ENCODE data around the gene USP44.
A peak's percentile ranks its signal among the peaks of the same experiment; 100 is the strongest.
"Not testable (repeated sequence)": the region's sequence is repeated elsewhere in the genome, so short reads cannot be mapped to it uniquely, and the experiment has no call there.

USP44 gene

DNA sequence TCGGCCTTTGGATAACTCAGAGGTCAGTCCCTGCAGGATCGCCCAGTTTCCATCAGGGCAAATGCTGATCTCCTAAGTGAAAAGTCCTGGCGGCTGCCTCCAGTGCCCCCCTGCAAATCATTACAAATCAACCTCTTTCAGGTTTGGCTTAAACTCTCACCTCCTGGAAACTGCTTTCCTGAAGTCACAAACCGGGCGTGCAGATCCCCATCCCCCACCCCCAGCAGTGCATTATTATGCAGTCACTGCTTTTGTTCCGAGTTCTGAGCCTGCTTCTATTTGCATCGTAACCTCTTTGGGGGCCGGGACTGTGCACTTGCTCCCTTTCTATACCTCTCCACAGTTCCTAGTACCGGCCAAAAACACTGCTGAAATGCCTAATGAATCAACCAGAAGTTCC, at the start of gene USP44:
TSS of gene USP44 (minus strand) at position 172 of the 400 bp plus-strand sequence. CDS start 17,220 bp downstream, outside the sequence.
- no peak for DNase-seq (ENCODE audit: low spot score)

DNA sequence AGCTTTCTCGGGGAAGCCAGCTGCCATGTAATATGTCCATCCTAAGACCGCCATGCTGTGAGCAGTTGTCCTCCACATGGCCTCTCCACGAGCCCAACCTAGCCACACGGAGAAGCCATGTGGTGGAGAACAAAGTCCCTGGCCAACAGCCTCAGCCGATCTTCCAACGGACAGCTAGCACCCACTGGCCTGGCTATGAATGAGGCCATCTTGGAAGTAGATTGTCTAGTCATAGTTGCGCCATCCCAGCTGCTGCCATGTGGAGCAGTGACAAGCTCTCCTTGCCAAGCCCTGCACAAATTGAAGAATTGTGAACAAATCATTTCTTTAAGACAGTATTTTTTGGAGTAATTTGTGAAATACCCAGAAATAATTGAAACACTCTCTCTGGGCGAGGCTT, 49.3 kb upstream of the USP44 start:
- no peak for DNase-seq (ENCODE audit: low spot score)

GRCh38 chr12:95599880-95600279, 48.6 kb upstream of the USP44 start:
- DNase-seq (ENCODE audit: low spot score), result no peak

DNA sequence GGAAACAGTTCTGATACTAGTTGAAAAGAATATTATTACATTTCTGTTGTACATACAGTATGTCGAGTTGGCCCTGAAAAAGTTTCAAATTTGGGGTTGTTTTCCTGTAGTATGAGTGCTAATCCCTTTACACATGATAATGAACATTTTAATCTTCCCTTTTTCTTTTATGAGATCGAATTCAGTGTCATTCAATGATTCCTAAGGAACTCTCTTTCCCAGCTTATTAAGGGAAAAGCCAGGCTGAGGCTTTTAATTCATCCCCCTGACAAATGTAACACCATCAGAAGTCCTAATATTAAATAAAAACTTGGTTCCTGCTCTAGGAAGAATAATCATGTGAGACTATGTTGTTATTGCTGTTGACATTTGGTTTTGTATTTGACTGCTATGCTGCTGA, 42.9 kb upstream of the USP44 start:
- no peak for DNase-seq (ENCODE audit: low spot score)

- no peak for DNase-seq (ENCODE audit: low spot score)
These were observed 42.1 kb upstream of the USP44 start for GRCh38 chr12:95593266-95593871.

DNA sequence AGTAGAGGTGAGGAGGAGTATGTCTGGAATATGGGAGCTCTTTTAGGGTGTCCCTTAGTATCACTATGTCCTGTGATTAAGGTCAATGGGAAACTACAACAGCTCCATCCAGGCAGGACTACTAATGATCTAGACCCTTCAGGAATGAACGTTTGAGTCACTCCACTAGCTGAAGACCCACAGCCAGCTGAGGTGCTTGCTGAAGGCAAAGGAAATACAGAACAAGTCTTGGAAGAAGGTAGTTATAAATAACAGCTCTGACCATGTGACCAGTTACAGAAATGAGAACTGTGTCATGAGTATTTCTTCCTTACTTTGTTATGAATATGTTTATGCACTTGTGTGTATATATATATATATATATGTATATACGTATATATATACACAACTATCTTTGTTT, 40.5 kb upstream of the USP44 start:
- no peak for DNase-seq (ENCODE audit: low spot score)

GRCh38 chr12:95590775-95591174, 39.5 kb upstream of the USP44 start:
- DNase-seq (ENCODE audit: low spot score), result no peak

- DNase-seq (ENCODE audit: low spot score), result no peak
These were observed 32.7 kb upstream of the USP44 start for GRCh38 chr12:95583933-95584332.

DNA sequence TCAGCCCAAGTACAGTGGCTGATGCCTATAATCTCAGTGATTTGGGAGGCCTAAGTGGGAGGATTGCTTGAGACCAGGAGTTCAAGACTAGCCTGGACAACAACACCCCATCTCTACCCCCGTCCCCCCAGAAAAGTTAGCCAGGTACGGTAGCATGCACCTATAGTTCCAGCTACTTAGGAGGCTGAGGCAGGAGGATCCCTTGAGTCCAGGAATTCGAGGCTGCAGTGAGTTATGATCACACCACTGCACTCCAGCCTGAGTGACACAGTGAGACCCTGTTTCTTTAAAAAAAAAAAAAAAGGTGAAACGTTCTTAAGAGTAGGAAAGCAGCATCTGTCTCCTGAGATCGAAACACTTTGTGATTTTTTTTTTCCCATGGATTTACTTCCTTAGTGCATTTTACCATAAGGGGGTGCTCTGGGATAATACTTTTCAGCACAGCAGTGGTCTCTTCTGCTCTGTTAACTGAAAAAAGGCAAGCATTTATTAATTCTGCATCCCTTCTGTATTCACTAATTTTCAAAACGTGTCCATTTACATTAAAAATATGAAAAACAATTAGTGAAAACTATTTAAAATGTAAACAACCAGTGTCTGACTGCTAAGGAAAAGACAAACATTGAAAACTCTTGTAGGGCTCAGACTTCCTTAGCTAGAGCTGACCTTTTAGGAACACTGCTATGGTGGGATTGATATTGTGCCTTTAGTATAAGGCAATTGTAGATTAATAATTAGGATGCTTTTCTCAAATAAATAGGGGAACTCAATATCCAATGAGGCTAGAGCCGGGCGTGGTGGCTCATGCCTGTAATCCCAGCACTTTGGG, 31.2 kb upstream of the USP44 start:
- peak; percentile 26 for DNase-seq (ENCODE audit: low spot score)

GRCh38 chr12:95577820-95578219, 26.5 kb upstream of the USP44 start:
- no peak for DNase-seq (ENCODE audit: low spot score)

DNA sequence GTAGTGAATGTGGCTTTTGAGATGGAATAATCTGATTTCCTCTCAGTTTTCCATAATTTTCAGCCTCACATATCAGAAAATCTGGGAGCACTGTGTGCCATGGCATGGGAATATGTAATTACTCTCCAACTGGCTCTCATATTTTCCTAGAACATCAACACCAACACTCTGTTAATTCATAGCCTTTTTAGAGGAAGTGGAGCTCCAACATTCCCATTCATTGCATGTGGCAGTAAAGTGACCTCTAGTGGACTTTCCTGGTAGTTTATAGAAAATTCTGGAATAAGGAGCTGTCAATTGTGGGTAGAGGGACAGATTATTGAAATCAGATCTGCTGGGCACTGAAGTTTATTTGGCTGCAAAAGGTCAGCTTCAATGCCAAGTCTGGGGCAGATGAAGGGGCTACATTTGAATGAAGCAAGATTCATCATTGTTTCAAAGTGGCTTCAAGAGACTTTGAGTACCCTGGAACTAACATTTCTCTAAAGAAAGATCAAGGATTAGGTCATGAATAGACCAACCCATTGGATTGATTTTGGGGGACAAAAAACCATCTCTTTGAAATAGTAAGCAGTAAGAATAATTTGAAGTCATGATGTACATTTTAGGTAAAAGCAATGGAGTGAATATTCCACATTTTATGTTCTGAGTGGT, 23.6 kb upstream of the USP44 start:
- peak; percentile 66 for DNase-seq (ENCODE audit: low spot score)

DNA sequence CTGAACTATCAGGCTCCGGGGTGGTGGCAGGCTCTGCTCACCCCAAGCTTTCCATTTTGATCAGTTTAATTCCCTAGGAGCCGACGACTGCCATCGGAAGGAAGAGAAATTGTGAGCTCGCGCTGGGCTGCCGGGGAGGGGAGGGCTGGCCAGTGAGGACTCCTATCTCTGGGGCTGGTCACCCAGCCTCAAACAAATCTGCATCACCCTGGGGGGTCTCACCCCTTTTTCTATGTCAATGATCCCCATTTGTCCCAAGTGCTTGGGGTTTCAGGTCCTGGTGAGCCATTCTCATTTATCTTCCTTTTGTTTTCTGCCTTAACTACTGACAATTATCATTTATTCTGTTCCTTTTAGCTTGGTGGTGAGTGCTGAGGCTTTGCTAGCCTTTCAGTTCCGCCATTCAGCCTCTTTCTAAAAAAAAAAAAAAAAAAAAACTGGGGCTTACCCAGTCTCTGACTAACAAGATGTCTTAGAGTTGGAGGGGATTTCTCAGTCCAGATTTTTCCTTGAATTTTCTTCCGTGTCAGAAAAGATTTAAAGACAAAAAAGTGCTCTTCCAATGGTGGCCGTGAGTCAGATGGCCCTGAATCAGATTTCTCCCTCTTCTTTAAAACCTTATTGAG, 22.8 kb upstream of the USP44 start:
- no peak for DNase-seq (ENCODE audit: low spot score)

- DNase-seq (ENCODE audit: low spot score), result no peak
These were observed 20.1 kb upstream of the USP44 start for GRCh38 chr12:95571369-95571768.

GRCh38 chr12:95568045-95568444, 16.8 kb upstream of the USP44 start:
- DNase-seq (ENCODE audit: low spot score), result not testable (repeated sequence)

DNA sequence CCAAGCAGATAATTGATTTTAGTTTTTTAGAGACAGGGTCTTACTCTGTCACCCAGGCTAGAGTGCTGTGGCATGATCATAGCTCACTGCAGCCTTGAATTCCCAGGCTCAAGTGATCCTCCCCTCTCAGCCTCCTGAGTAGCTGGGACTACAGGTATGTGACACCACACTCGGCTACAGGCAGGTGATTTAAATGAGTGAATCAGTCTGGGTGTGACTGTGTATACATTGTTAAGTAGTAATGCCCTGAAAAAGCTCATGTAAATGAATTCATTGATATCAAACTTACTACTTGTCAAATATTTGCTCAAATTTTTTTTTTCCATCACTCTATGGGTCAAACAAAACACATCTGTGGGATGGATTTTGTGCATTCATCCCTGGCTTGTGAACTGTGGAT, 6.3 kb upstream of the USP44 start:
- DNase-seq (ENCODE audit: low spot score), result no peak

DNA sequence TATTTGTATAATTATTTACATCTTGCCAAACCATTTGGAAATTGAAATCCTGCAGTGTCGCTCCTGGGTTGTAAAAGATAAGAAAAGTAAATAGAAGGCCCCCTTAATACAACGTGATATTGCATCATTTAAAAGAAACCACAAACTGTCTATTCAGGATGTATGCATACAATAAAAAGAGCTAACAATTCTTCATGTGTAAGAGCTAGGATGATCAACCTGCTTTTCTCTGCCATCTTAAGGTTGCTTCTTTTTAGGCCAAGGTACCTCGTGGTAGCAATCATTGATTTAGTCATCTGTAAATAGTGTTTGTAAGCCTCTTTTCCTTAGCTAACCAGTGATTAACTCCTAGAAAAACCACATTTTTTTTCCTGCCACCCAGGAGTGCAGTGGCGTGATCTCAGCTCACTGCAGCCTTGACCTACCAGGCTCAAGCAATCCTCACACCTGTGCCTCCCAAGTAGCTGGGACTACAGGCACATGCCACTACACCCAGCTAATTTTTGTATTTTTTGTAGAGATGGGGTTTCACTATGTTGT, 3.3 kb upstream of the USP44 start:
- DNase-seq (ENCODE audit: low spot score), result no peak

GRCh38 chr12:95553197-95553943, 2.1 kb upstream of the USP44 start:
- DNase-seq (ENCODE audit: low spot score), result no peak

DNA sequence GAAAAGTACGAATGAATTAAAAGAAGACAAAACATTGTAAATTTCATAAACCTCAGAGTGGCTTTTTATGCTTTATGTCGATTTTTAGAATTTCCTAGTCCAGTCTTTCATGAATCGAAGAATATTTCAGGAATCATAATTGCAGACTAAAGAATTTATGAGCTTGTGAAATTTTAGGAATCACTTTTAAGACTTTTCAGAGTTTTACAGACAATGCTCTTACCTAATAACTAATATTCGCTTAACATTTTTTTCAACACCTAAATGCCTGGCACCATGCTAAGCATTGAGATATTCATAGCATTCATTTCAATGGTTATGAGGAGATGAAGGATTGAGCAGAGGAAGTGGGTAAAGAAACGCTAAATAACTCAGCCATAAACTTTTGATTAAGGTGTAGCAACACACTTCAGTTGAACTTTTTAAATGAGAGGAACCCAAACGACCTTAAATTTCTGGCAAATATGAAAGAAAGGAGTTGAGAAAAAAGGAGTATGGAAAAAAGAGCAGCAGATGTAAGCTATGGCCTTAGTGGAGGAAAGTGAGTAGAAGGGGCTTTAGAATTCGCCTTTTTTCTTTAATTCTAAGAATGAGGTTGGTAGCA, 739 bp upstream of the USP44 start:
- no peak for DNase-seq (ENCODE audit: low spot score)

DNA sequence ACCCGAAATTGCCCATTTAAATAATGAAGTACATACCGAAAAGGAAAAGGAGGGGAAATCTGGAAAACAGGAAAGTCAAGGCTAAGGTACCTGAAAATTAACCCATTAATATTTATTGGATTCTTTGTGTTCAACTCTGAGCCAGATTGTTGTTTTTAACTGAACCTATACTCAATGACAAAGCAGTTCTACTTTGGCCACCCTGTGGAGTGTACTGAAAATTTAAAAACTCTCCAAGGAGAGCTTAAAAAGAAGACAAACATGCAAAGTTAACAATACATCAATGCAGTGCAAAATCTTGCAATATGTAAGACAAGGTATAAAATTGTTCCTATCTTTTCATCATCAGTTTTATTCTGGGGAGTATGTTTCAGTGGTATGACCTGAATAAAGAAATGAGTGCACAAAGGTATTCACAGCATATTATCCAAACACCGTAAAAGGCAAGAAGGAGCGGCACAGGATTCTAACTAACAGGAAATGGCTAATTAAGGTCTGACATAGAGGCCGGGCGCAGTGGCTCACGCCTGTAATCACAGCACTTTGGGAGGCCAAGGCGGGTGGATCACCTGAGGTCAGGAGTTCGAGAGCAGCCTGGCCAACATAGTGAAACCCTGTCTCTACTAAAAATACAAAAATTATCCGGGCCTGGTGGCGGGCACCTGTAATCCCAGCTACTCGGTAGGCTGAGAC, 1.7 kb downstream of the USP44 start:
- no peak for DNase-seq (ENCODE audit: low spot score)

DNA sequence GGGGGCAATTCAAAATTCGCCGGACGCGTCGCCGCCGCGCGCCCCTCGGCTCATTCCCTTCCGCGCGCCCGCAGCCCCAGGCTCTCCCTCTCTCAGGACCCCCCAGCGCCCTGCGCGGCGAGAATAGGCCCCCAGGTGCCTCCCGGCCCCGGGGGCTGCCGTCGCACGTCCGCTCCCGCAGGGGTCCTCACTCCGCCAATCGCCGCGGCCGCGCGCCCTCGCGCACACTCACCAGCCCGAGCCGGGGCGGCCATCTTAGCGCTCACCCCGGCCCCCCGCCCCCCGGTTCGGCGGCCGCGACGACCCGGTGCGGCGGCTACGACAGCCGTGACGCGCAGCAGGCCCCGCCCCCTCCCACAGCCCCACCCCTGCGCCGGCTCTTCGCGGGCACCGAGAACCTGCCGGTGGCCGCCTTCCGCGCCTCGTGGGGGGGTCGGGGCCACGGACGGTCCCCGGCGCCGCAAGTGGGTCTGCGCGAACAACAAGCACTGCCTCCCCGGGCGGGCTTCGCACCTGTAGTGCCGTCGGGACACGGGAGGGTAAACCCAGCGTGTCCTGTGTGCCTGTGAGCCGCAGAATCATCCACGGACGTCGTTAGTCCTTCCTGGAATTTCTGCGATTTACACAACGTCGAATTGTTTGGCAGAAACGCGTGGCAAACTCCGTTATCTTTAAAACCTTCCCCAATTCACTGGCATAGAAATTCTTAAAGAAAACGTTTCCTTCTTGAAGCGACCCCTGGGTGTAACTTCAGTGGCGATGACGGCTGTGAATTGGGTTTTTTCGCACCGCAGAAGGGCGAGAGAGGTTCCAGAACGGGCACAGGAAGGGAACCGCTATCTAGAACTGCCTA, 2.5 kb downstream of the USP44 start:
- peak; percentile 53 for DNase-seq (ENCODE audit: low spot score)

Data from globus pallidus (tissue), 1 donor.